Choroid plexus epithelial cell (primary cell): ENCODE results near the gene CSPG4.

Source experiments
- DNase-seq: peaks from one replicate; pipeline ENCODE4 v3.0.0-alpha.2; 2010; ENCODE audit warnings: low read depth
- H3K4me3 ChIP-seq: 2 replicates; pipeline ENCODE4 v1.5.1; 2011; ENCODE audit warnings: low read depth, mild to moderate bottlenecking, control low read depth, low read length, moderate library complexity
- CTCF ChIP-seq: conservative IDR thresholded peaks from 2 replicates; pipeline ENCODE4 v1.5.1; 2011; ENCODE audit warnings: low read depth, mild to moderate bottlenecking, control low read depth, inconsistent platforms, low read length, moderate library complexity

Gene CSPG4

GRCh38 chr15:75651810-75652543 is 60.7 kb downstream of the CSPG4 start:
- peak overlapping the region; percentile 89 for H3K4me3 ChIP-seq
- TF ChIP-seq CTCF, result no peak
- DNase-seq, result no peak

GRCh38 chr15:75650908-75651809 is 61.5 kb downstream of the CSPG4 start:
- TF ChIP-seq CTCF, result no peak
- H3K4me3 ChIP-seq, result peak overlapping the region; percentile 89
- no peak for DNase-seq

- H3K4me3 ChIP-seq, result peak overlapping the region; percentile 89
- DNase-seq, result no peak
- TF ChIP-seq CTCF, result no peak
Observed at GRCh38 chr15:75649848-75650247, 62.8 kb downstream of the CSPG4 start.

- DNase-seq, result no peak
- H3K4me3 ChIP-seq, result peak overlapping the region; percentile 89
- TF ChIP-seq CTCF, result no peak
Observed at GRCh38 chr15:75649045-75649761, 63.4 kb downstream of the CSPG4 start.

- peak overlapping the region; percentile 89 for H3K4me3 ChIP-seq
- no peak for TF ChIP-seq CTCF
- DNase-seq, result peak; percentile 50
Observed at GRCh38 chr15:75648156-75649000, 64.3 kb downstream of the CSPG4 start.
